ENCODE results near the gene NAB2. TPM values are rescaled to one million over a fixed set of nuclear protein-coding genes. Genes with fewer than 3 reads are reported as not detected.

NAB2 gene
- polyA plus RNA-seq, 1 of the 3 experiments (the other 2 are of a cell fraction): 23.7 TPM

DNA sequence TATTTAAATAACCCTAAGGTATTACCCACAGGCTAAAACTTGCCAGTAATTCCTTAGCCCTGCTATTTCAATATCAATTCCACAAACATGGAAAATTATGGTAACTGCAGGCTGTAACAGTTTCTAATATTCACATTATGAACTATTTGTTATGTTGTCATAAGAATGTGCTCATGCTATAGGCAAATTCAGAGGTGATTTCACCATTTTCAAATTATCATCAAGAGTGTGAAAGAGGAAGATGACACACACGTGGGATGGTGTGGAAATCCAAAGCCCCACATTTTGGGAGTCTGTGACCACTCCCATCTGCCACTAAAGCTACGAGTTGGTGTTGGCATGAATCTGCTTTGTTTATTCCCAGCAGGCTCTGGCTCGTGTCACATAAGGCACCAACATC is 33.1 kb upstream of the NAB2 start:
- CTCF ChIA-PET: interaction anchor here (1.0 to 8.9 kb wide), 6 partner anchors 10 to 54 kb away, joined by 3 to 257 read pairs (median 6); partner anchors contain the start of genes STAT6 and ZBTB39
- 93% methylated on average over 3 of the region's 3 CpGs for WGBS (ENCODE audit: low lambda C conversion rate)

More for the DNA sequence above, 33.1 kb upstream of the NAB2 start:
- DNase-seq: no peak
- Histone ChIP-seq H4K20me1 (ENCODE audit: insufficient read depth) (no peaks in the 10 kb centered on the region), H3K27ac (ENCODE audit: low read depth in 2 of 2, low read length in 1 of 2) (no peak overlapping the region), H3K9me3 (no peaks in the 10 kb centered on the region), H3K4me1 (ENCODE audit: control insufficient read depth in 1 of 2, insufficient read depth in 2 of 2, low read depth in 1 of 2, low read length in 1 of 2) (no peaks in the 10 kb centered on the region; a peak in 1 of 4 replicates), H3K79me2 (ENCODE audit: insufficient read depth) (no peaks in the 10 kb centered on the region), H3K4me3 (ENCODE audit: low read depth in 2 of 2, low read length in 1 of 2) (no peak overlapping the region), H3F3A (replicated peaks; ENCODE audit: insufficient read depth) (no peaks in the 10 kb centered on the region), H3K36me3 (replicated peaks in 1 of 2; ENCODE audit: control insufficient read depth in 1 of 2, insufficient read depth in 2 of 2, low read length in 1 of 2) (peaks cover 22 to 44% of the 10 kb centered on the region in 2 experiments), H3K27me3 (ENCODE audit: insufficient read depth) (no peaks in the 10 kb centered on the region), H3K9ac (no peak overlapping the region), H2AFZ (ENCODE audit: low read depth) (no peak overlapping the region), H3K9me2 (no peaks in the 10 kb centered on the region), H3K4me2 (no peak overlapping the region)
- TF ChIP-seq REST (IDR thresholded peaks at IDR 0.05; ENCODE audit: low read depth, low read length): no peak
- TF ChIP-seq IRF3 (IDR thresholded peaks at IDR 0.05; ENCODE audit: low read depth, low read length): no peak
- no peak for TF ChIP-seq PBX3 (IDR thresholded peaks at IDR 0.05)
- no peak for TF ChIP-seq EZH2phosphoT487 (IDR thresholded peaks at IDR 0.05; ENCODE audit: borderline replicate concordance, low read depth)
- no peak for TF ChIP-seq FOXJ3 (CRISPR knock-in tag; IDR thresholded peaks at IDR 0.05)
- no peak for TF ChIP-seq NFIC (IDR thresholded peaks at IDR 0.05; ENCODE audit: borderline replicate concordance)
- no peak for TF ChIP-seq EP300 (IDR thresholded peaks at IDR 0.05; ENCODE audit: borderline replicate concordance in 1 of 2, low read depth in 1 of 2, low read length in 1 of 2)
- no peak for TF ChIP-seq SMC3 (IDR thresholded peaks at IDR 0.05; ENCODE audit: low read depth, low read length)
- TF ChIP-seq GATA2 (CRISPR knock-in tag; IDR thresholded peaks at IDR 0.05): no peak
- no peak for TF ChIP-seq JUND (IDR thresholded peaks at IDR 0.05)
- TF ChIP-seq RXRA (IDR thresholded peaks at IDR 0.05; ENCODE audit: borderline replicate concordance, low read depth): no peak
- no peak for TF ChIP-seq YY1 (IDR thresholded peaks at IDR 0.05; ENCODE audit: low read depth)
- no peak for TF ChIP-seq TCF12 (IDR thresholded peaks at IDR 0.05)
- TF ChIP-seq TEAD4 (IDR thresholded peaks at IDR 0.05; ENCODE audit: borderline replicate concordance, insufficient read depth): no peak
- TF ChIP-seq, protein P1, sequence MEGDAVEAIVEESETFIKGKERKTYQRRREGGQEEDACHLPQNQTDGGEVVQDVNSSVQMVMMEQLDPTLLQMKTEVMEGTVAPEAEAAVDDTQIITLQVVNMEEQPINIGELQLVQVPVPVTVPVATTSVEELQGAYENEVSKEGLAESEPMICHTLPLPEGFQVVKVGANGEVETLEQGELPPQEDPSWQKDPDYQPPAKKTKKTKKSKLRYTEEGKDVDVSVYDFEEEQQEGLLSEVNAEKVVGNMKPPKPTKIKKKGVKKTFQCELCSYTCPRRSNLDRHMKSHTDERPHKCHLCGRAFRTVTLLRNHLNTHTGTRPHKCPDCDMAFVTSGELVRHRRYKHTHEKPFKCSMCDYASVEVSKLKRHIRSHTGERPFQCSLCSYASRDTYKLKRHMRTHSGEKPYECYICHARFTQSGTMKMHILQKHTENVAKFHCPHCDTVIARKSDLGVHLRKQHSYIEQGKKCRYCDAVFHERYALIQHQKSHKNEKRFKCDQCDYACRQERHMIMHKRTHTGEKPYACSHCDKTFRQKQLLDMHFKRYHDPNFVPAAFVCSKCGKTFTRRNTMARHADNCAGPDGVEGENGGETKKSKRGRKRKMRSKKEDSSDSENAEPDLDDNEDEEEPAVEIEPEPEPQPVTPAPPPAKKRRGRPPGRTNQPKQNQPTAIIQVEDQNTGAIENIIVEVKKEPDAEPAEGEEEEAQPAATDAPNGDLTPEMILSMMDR (IDR thresholded peaks at IDR 0.05): no peak
- no peak for TF ChIP-seq CHD2 (IDR thresholded peaks at IDR 0.05; ENCODE audit: low read length, partially characterized antibody)
- POLR2A ChIA-PET: no interaction called here
